Liver (tissue), 9 donors: Measurements from ENCODE around the gene ISM1. TPM values are rescaled to one million over a fixed set of nuclear protein-coding genes. Genes with fewer than 3 reads are reported as not detected.

Experiments used
- DNase-seq: peaks from one replicate; pipeline ENCODE4 v3.0.0-alpha.2; 2017; ENCODE audit warnings: low spot score
- H3K27ac ChIP-seq, 2 donors: one replicate each; pipeline ENCODE4 v1.7.0; 2013; ENCODE audit warnings: inconsistent platforms in 2 of 2, low read length in 2 of 2, control low read depth in 1 of 2, low read depth in 1 of 2, mild to moderate bottlenecking in 1 of 2
- H3K27me3 ChIP-seq, 4 donors: one replicate each; pipeline versions ENCODE4 v1.6.1 to v1.7.0; 2013; ENCODE audit warnings: low read length in 3 of 4, inconsistent platforms in 1 of 4, mild to moderate bottlenecking in 1 of 4, moderate library complexity in 1 of 4; ENCODE audit not compliant: control insufficient read depth in 4 of 4, insufficient read depth in 4 of 4
- H3K36me3 ChIP-seq, 4 donors: one replicate each; pipeline versions ENCODE4 v1.6.1 to v1.7.0; 2013; ENCODE audit warnings: low read length in 3 of 4, mild to moderate bottlenecking in 3 of 4, low read depth in 1 of 4, moderate library complexity in 1 of 4; ENCODE audit not compliant: control insufficient read depth in 4 of 4, insufficient read depth in 3 of 4
- H3K4me1 ChIP-seq, 4 donors: one replicate each; pipeline versions ENCODE4 v1.6.1 to v1.7.0; 2013; ENCODE audit warnings: low read length in 3 of 4, mild to moderate bottlenecking in 3 of 4, moderate library complexity in 1 of 4; ENCODE audit not compliant: control insufficient read depth in 4 of 4, insufficient read depth in 4 of 4
- H3K4me3 ChIP-seq, 3 donors: one replicate each; pipeline versions ENCODE4 v1.6.1 to v1.7.0; 2013; ENCODE audit warnings: low read length in 3 of 3, control low read depth in 1 of 3, low read depth in 1 of 3, mild to moderate bottlenecking in 1 of 3
- H3K9ac ChIP-seq, 2 donors: one replicate each; pipeline ENCODE4 v1.7.0; 2013; ENCODE audit warnings: low read length in 2 of 2, mild to moderate bottlenecking in 2 of 2, moderate library complexity in 2 of 2, control low read depth in 1 of 2, low read depth in 1 of 2
- H3K9me3 ChIP-seq, 4 donors: one replicate each; pipeline versions ENCODE4 v1.6.1 to v1.7.0; 2013; ENCODE audit warnings: low read length in 3 of 4; ENCODE audit not compliant: control insufficient read depth in 4 of 4
- ATF3 ChIP-seq: IDR thresholded peaks from 2 replicates; pipeline ENCODE4 v1.6.1; 2016; ENCODE audit warnings: antibody characterized with exemption
- CTCF ChIP-seq: fragments of 150-350 bp; IDR thresholded peaks from 2 replicates; pipeline ENCODE4 v1.5.1; 2017; ENCODE audit warnings: improper control_type of control experiment, low read depth, low read length; ENCODE audit not compliant: missing input control
- FOXA1 ChIP-seq: IDR thresholded peaks from 2 replicates; pipeline ENCODE4 v1.6.1; 2016; ENCODE audit warnings: antibody characterized with exemption
- FOXA2 ChIP-seq: IDR thresholded peaks from 2 replicates; pipeline ENCODE4 v1.6.1; 2016; ENCODE audit warnings: antibody characterized with exemption
- HNF4A ChIP-seq, 2 donors: conservative IDR thresholded peaks; 2 replicates each; pipeline ENCODE4 v1.6.1; 2016; ENCODE audit warnings: antibody characterized with exemption in 2 of 2, mild to moderate bottlenecking in 2 of 2
- HNF4G ChIP-seq: IDR thresholded peaks from 2 replicates; pipeline ENCODE4 v1.6.1; 2016; ENCODE audit warnings: antibody characterized with exemption
- MAX ChIP-seq: IDR thresholded peaks from 2 replicates; pipeline ENCODE4 v1.6.1; 2016; ENCODE audit warnings: antibody characterized with exemption
- NR2F2 ChIP-seq: IDR thresholded peaks from 2 replicates; pipeline ENCODE4 v1.6.1; 2016; ENCODE audit warnings: antibody characterized with exemption
- RAD21 ChIP-seq, 2 donors: IDR thresholded peaks; 2 replicates each; pipeline ENCODE4 v1.6.1; 2016; ENCODE audit warnings: antibody characterized with exemption in 2 of 2, mild to moderate bottlenecking in 2 of 2
- REST ChIP-seq: IDR thresholded peaks from 2 replicates; pipeline ENCODE4 v1.6.1; 2016; ENCODE audit warnings: antibody characterized with exemption, mild to moderate bottlenecking
- RXRA ChIP-seq, 2 donors: IDR thresholded peaks; 2 replicates each; pipeline ENCODE4 v1.6.1; 2017 to 2018; ENCODE audit warnings: antibody characterized with exemption in 2 of 2, mild to moderate bottlenecking in 1 of 2
- SP1 ChIP-seq: IDR thresholded peaks from 2 replicates; pipeline ENCODE4 v1.6.1; 2018; ENCODE audit warnings: antibody characterized with exemption, mild to moderate bottlenecking
- YY1 ChIP-seq: IDR thresholded peaks from 2 replicates; pipeline ENCODE4 v1.6.1; 2016; ENCODE audit warnings: antibody characterized with exemption, mild to moderate bottlenecking
- ZBTB33 ChIP-seq: IDR thresholded peaks from 2 replicates; pipeline ENCODE4 v1.6.1; 2016; ENCODE audit warnings: antibody characterized with exemption
- WGBS: extraction: QIAGEN DNeasy Blood & Tissue Kit; methylation state at CpG from one replicate; pipeline ENCODE4 v1.1.7; 2013; 5-methylcytosine and 5-hydroxymethylcytosine counted together
- polyA plus RNA-seq, 2 donors: library from polyadenylated mRNA; stranded (reverse) in 1 of 2; unstranded in 1 of 2; fragments of 200-250 nt in 1 of 2; fragments of >200 nt in 1 of 2; fragmentation: Nextera tagmentation in 1 of 2; extraction: Ambion mirVana in 1 of 2; gene quantifications; one replicate each; pipeline versions ENCODE4 v1.2.1 to v1.2.3, GENCODE V29; 2013 to 2015
- total RNA-seq, 2 donors: library from RNA; depleted of rRNA; stranded (reverse); fragments of >200 nt; gene quantifications; one replicate each; pipeline ENCODE4 v1.2.3, GENCODE V29; 2014
- donor health status: healthy.
- donor health status: healthy.
- donor health status: healthy.
- donor health status: healthy.
- donor health status: healthy.

ISM1 gene
- total and polyA plus RNA-seq, 4 donors, result 0.82 to 6.4 (median 1.2) TPM; not detected in 1

GRCh38 chr20:13298692-13299373 is 77.8 kb downstream of the ISM1 start:
- Histone ChIP-seq H3K9ac (no peak overlapping the region), H3K4me1 (peaks cover 0 to 11% (median 2%) of the 10 kb centered on the region in 4 donors), H3K27me3 (no peaks in the 10 kb centered on the region), H3K27ac (no peak overlapping the region), H3K36me3 (peaks cover 0 to 11% (median 7%) of the 10 kb centered on the region in 4 donors), H3K9me3 (no peaks in the 10 kb centered on the region), H3K4me3 (no peak overlapping the region)
- no peak for TF ChIP-seq MAX
- TF ChIP-seq SP1, result no peak
- TF ChIP-seq HNF4G, result no peak
- TF ChIP-seq CTCF, result no peak
- TF ChIP-seq ATF3, result no peak
- no peak for TF ChIP-seq HNF4A (conservative IDR thresholded peaks at IDR 0.05)
- WGBS, result 96% methylated on average over 29 of the region's 29 CpGs
- no peak for DNase-seq

- Histone ChIP-seq H3K27me3 (no peaks in the 10 kb centered on the region), H3K27ac (no peak overlapping the region), H3K4me3 (no peak overlapping the region), H3K36me3 (peaks cover 0 to 11% (median 7%) of the 10 kb centered on the region in 4 donors), H3K4me1 (peaks cover 0 to 11% (median 2%) of the 10 kb centered on the region in 4 donors), H3K9me3 (no peaks in the 10 kb centered on the region), H3K9ac (no peak overlapping the region)
- DNase-seq, result no peak
- no peak for TF ChIP-seq RAD21 (IDR thresholded peaks at IDR 0.05)
- TF ChIP-seq FOXA2, result no peak
- TF ChIP-seq RXRA (IDR thresholded peaks at IDR 0.05), result no peak
- no peak for TF ChIP-seq CTCF
- TF ChIP-seq ZBTB33, result no peak
- no peak for TF ChIP-seq YY1
- TF ChIP-seq HNF4G, result no peak
- no peak for TF ChIP-seq FOXA1
- TF ChIP-seq MAX, result no peak
- TF ChIP-seq NR2F2, result no peak
- TF ChIP-seq HNF4A (conservative IDR thresholded peaks at IDR 0.05), result no peak
- no peak for TF ChIP-seq ATF3
- no peak for TF ChIP-seq REST
- WGBS, result 94% methylated on average over 18 of the region's 18 CpGs
Observed at GRCh38 chr20:13299401-13299800, 78.3 kb downstream of the ISM1 start.
